Measurements from ENCODE around the gene TSPAN9. TPM values are rescaled to one million over a fixed set of nuclear protein-coding genes. Genes with fewer than 3 reads are reported as not detected.

The TSPAN9 gene
- total RNA-seq, 3 donors from 2014 or later: 16.8 to 44.9 (median 36.9) TPM

DNA sequence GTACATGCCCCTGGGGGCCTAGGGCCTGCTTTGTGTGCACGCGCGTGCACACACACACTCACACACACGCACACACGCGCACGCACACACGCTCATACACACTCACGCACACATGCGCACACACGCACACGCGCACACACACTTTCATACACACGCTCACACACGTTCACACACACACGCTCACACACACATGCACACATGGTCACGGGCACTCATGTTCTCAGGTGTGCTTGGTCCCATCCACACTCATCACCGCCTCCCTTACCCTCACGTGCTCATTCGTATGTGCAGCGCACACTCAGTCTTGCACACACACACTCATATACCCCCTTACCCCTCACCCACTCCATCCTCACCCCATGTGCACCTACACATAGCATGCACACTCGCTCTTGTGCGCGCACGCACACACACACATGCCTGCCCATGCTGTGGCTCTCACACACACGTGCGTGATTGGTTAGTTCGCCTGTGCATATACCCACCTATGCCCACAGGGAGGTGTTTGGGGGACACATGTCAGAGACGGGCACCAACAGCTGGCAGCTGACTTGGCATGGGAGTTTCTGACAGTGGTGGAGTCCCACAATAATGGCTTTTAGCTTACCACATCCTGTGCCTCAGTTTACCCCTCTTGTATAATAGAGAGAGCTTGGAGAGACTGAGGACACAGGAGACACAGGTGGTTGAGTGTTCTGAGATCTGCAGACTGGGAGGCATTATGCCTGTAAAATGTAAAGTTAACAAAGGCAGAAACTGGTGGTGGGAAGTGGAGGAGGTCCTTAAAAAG is 28.7 kb downstream of the TSPAN9 start:
- no peaks in the 10 kb centered on the region for H3K27me3 ChIP-seq
- no peaks in the 10 kb centered on the region for H3K36me3 ChIP-seq
- peaks cover 4 to 8% of the 10 kb centered on the region in 2 donors for H3K4me1 ChIP-seq
- no peak for DNase-seq (ENCODE audit: low spot score in 2 of 2)
- intact Hi-C loops (cut with DNase I; ENCODE audit: low total_unique reads): no loop called here
- H3K27ac ChIP-seq: peak overlapping the region in 1 of 2 donors; percentile 3
- H3K9me3 ChIP-seq: no peaks in the 10 kb centered on the region
- TF ChIP-seq POLR2AphosphoS5 (IDR thresholded peaks at IDR 0.05): no peak
- TF ChIP-seq, protein P1, sequence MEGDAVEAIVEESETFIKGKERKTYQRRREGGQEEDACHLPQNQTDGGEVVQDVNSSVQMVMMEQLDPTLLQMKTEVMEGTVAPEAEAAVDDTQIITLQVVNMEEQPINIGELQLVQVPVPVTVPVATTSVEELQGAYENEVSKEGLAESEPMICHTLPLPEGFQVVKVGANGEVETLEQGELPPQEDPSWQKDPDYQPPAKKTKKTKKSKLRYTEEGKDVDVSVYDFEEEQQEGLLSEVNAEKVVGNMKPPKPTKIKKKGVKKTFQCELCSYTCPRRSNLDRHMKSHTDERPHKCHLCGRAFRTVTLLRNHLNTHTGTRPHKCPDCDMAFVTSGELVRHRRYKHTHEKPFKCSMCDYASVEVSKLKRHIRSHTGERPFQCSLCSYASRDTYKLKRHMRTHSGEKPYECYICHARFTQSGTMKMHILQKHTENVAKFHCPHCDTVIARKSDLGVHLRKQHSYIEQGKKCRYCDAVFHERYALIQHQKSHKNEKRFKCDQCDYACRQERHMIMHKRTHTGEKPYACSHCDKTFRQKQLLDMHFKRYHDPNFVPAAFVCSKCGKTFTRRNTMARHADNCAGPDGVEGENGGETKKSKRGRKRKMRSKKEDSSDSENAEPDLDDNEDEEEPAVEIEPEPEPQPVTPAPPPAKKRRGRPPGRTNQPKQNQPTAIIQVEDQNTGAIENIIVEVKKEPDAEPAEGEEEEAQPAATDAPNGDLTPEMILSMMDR (IDR thresholded peaks at IDR 0.05): no peak
- no peak for TF ChIP-seq POLR2A (IDR thresholded peaks at IDR 0.05)
- no peak overlapping the region for H3K4me3 ChIP-seq

DNA sequence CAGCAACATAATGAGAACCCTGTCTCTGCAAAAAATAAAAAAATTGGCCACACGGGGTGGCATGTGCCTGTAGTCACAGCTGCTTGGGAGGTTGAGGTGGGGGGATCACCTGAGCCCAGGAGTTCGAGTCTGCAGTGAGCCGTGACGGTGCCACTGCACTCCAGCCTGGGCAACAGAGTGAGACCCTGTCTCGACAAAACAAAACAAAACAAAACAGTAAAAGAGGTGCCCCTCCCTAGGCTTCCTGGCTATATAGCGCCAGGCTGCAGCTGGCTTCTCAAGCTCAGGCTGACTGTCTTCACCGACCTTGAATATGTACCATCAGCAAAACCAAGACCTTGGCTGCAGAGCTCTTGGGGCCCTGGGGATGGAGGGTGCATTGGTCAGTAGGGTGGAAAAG is 29.4 kb downstream of the TSPAN9 start:
- TF ChIP-seq, protein P1 (IDR thresholded peaks at IDR 0.05): no peak
- TF ChIP-seq POLR2AphosphoS5 (IDR thresholded peaks at IDR 0.05): no peak
- TF ChIP-seq POLR2A (IDR thresholded peaks at IDR 0.05): no peak
- Histone ChIP-seq H3K36me3 (no peaks in the 10 kb centered on the region), H3K4me1 (peaks cover 4% of the 10 kb centered on the region in 2 donors), H3K4me3 (no peak overlapping the region), H3K27me3 (no peaks in the 10 kb centered on the region), H3K27ac (no peak overlapping the region), H3K9me3 (no peaks in the 10 kb centered on the region)
- DNase-seq (ENCODE audit: low spot score in 2 of 2): no peak
- intact Hi-C loops (cut with DNase I; ENCODE audit: low total_unique reads): no loop called here

- Histone ChIP-seq H3K27ac (peak overlapping the region in 1 of 2 donors; percentile 12), H3K4me1 (peaks cover 0 to 4% of the 10 kb centered on the region in 2 donors), H3K4me3 (no peak overlapping the region), H3K9me3 (no peaks in the 10 kb centered on the region), H3K36me3 (no peaks in the 10 kb centered on the region), H3K27me3 (no peaks in the 10 kb centered on the region)
- intact Hi-C loops (cut with DNase I; ENCODE audit: low total_unique reads): no loop called here
- no peak for DNase-seq (ENCODE audit: low spot score in 2 of 2)
- TF ChIP-seq, protein P1 (IDR thresholded peaks at IDR 0.05): no peak
- TF ChIP-seq POLR2AphosphoS5 (IDR thresholded peaks at IDR 0.05) (no peak), POLR2A (IDR thresholded peaks at IDR 0.05) (no peak)
Measured at GRCh38 chr12:3107071-3107583, 29.9 kb downstream of the TSPAN9 start.

DNA sequence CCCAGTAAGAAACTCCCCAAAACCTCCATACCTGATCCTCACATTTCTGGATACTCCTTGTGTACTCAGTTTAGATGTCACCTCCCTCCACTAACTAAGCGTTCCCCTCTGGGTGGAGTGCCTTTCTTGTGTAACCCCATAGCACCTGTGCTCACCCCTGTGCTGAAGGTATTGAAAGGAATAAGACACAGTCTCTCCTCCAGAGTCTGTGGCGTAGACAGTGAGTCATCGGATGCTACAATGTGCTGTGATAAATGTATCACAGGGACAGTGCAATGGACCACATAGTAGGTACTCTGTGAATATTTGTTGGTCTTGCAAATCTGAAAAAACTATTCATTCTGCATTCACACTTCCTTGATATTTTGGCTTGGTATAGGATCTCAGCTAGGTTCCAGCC is 30.8 kb downstream of the TSPAN9 start:
- Histone ChIP-seq H3K36me3 (no peaks in the 10 kb centered on the region), H3K27me3 (no peaks in the 10 kb centered on the region), H3K4me1 (peaks cover 0 to 4% of the 10 kb centered on the region in 2 donors), H3K9me3 (no peaks in the 10 kb centered on the region), H3K27ac (no peak overlapping the region), H3K4me3 (no peak overlapping the region)
- intact Hi-C loops (cut with DNase I; ENCODE audit: low total_unique reads): no loop called here
- TF ChIP-seq POLR2A (IDR thresholded peaks at IDR 0.05): no peak
- TF ChIP-seq POLR2AphosphoS5 (IDR thresholded peaks at IDR 0.05): no peak
- TF ChIP-seq, protein P1 (IDR thresholded peaks at IDR 0.05): no peak
- DNase-seq (ENCODE audit: low spot score in 2 of 2): no peak

GRCh38 chr12:3110578-3110977 is 33.4 kb downstream of the TSPAN9 start:
- DNase-seq (ENCODE audit: low spot score in 2 of 2): no peak
- intact Hi-C loops (cut with DNase I; ENCODE audit: low total_unique reads): no loop called here
- Histone ChIP-seq H3K27me3 (no peaks in the 10 kb centered on the region), H3K36me3 (no peaks in the 10 kb centered on the region), H3K4me3 (no peak overlapping the region), H3K4me1 (no peaks in the 10 kb centered on the region), H3K9me3 (no peaks in the 10 kb centered on the region), H3K27ac (peak overlapping the region in 1 of 2 donors; percentile 19)
- TF ChIP-seq POLR2A (IDR thresholded peaks at IDR 0.05): no peak
